HEK293 (cell line): ENCODE measurements around the gene TFAP2E.

ENCODE experiments used
- CTCF ChIP-seq: fragments of 450-650 bp; formaldehyde crosslinking; IDR thresholded peaks from 2 replicates; pipeline ENCODE4 v1.5.1; 2016; ENCODE audit warnings: missing biosample characterization, missing genetic modification characterization
- REST ChIP-seq: fragments of 450-650 bp; formaldehyde crosslinking; IDR thresholded peaks from 2 replicates; pipeline ENCODE4 v1.5.1; 2016; ENCODE audit warnings: missing biosample characterization, missing genetic modification characterization
- ZFP3 ChIP-seq: fragments of 450-650 bp; formaldehyde crosslinking; IDR thresholded peaks from 2 replicates; pipeline ENCODE4 v1.5.1; 2016; ENCODE audit warnings: low read depth, missing biosample characterization, missing genetic modification characterization
- ZNF302 ChIP-seq: fragments of 450-650 bp; formaldehyde crosslinking; IDR thresholded peaks from 2 replicates; pipeline ENCODE4 v1.5.1; 2016; ENCODE audit warnings: missing biosample characterization, missing genetic modification characterization, low read depth
- ZNF580 ChIP-seq: fragments of 450-650 bp; formaldehyde crosslinking; IDR thresholded peaks from 2 replicates; pipeline ENCODE4 v1.5.1; 2016; ENCODE audit warnings: missing biosample characterization, missing genetic modification characterization

DNA sequence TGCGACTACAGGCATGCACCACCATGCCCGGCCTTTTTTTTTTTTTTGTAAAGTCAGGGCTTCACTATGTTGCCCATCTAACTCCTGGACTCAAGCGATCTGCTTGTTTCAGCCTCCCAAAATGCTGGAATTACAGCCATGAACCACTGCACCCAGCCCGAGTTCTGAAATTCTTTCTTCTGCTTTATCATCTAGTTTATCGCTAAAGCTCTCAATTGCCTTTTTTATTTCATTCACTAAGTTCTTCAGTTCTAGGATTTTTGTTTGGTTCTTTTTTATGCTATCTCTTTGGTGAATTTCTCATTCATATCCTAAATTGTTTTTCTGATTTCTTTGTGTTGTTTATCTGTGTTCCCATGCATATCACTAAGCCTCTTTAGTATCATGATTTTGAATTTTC is 42.9 kb upstream of the TFAP2E start:
- TF ChIP-seq ZNF580 (tag by site-specific recombination): no peak
- no peak for TF ChIP-seq REST (tag by site-specific recombination)
- no peak for TF ChIP-seq CTCF (tag by site-specific recombination)
- TF ChIP-seq ZNF302 (tag by site-specific recombination): no peak
- no peak for TF ChIP-seq ZFP3 (tag by site-specific recombination)
